ENCODE results near the gene SRGAP2.
A peak's percentile ranks its signal among the peaks of the same experiment; 100 is the strongest.
"Not testable (repeated sequence)": the region's sequence is repeated elsewhere in the genome, so short reads cannot be mapped to it uniquely, and the experiment has no call there.

Gene SRGAP2

GRCh38 chr1:206203364-206204158, at the start of gene SRGAP2:
TSS of gene SRGAP2 (plus strand) at chr1:206203541. CDS start at chr1:206205971, 2,430 bp downstream.
- DNase-seq (ENCODE audit: low read depth) = peak; percentile 42

- not testable (repeated sequence) for DNase-seq (ENCODE audit: low read depth)
These were observed 35.9 kb upstream of the SRGAP2 start for GRCh38 chr1:206167350-206168029.

GRCh38 chr1:206169794-206170193, 33.5 kb upstream of the SRGAP2 start:
- peak; percentile 26 for DNase-seq (ENCODE audit: low read depth)

GRCh38 chr1:206173110-206173719, 30.1 kb upstream of the SRGAP2 start:
- DNase-seq (ENCODE audit: low read depth) = not testable (repeated sequence)

- not testable (repeated sequence) for DNase-seq (ENCODE audit: low read depth)
These were observed 29.0 kb upstream of the SRGAP2 start for GRCh38 chr1:206174182-206174868.

GRCh38 chr1:206175459-206176113, 27.8 kb upstream of the SRGAP2 start:
- DNase-seq (ENCODE audit: low read depth) = peak; percentile 28

GRCh38 chr1:206176114-206176502, 27.2 kb upstream of the SRGAP2 start:
- not testable (repeated sequence) for DNase-seq (ENCODE audit: low read depth)

GRCh38 chr1:206178061-206178989, 25.0 kb upstream of the SRGAP2 start:
- not testable (repeated sequence) for DNase-seq (ENCODE audit: low read depth)

GRCh38 chr1:206179666-206180065, 23.7 kb upstream of the SRGAP2 start:
- not testable (repeated sequence) for DNase-seq (ENCODE audit: low read depth)

GRCh38 chr1:206182368-206183317, 20.7 kb upstream of the SRGAP2 start:
- not testable (repeated sequence) for DNase-seq (ENCODE audit: low read depth)

- not testable (repeated sequence) for DNase-seq (ENCODE audit: low read depth)
These were observed 19.6 kb upstream of the SRGAP2 start for GRCh38 chr1:206183788-206184187.

- not testable (repeated sequence) for DNase-seq (ENCODE audit: low read depth)
These were observed 17.6 kb upstream of the SRGAP2 start for GRCh38 chr1:206185778-206186177.

- DNase-seq (ENCODE audit: low read depth) = not testable (repeated sequence)
These were observed 16.5 kb upstream of the SRGAP2 start for GRCh38 chr1:206186826-206187225.

GRCh38 chr1:206195182-206195581, 8.2 kb upstream of the SRGAP2 start:
- not testable (repeated sequence) for DNase-seq (ENCODE audit: low read depth)

- DNase-seq (ENCODE audit: low read depth) = not testable (repeated sequence)
These were observed 6.5 kb upstream of the SRGAP2 start for GRCh38 chr1:206196748-206197424.

GRCh38 chr1:206202789-206203363, 465 bp upstream of the SRGAP2 start, which contains the start of gene FAM72A:
TSS of gene FAM72A (minus strand) at chr1:206202839. CDS start at chr1:206202025, 814 bp downstream.
- DNase-seq (ENCODE audit: low read depth) = peak; percentile 99

GRCh38 chr1:206204159-206204511, 794 bp downstream of the SRGAP2 start:
- DNase-seq (ENCODE audit: low read depth) = not testable (repeated sequence)

- DNase-seq (ENCODE audit: low read depth) = not testable (repeated sequence)
These were observed 1.5 kb downstream of the SRGAP2 start for GRCh38 chr1:206204871-206205270.
